ENCODE results near the gene SOX2.
"Not testable (repeated sequence)": the region's sequence is repeated elsewhere in the genome, so short reads cannot be mapped to it uniquely, and the experiment has no call there.

The SOX2 gene

DNA sequence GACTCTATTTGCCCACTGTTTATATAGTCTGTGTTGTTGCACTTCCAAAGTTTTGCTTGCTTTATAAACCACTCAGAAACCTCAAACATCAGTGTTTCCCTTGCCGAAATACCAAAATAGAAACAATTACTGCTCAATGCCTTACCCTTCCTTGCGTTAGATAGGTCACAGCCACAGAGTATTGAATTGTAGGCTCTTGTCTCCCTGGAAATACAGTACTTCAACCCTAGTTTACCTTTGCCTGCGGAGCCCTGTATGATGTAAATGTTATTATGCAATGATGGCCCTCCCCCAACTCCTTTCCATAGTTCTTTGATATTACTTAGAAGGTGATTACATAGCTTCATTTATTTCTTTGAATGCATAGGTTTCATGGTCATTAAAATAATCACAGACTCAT is 44.2 kb downstream of the SOX2 start:
- Mint-ChIP-seq H3K4me3 (no peak overlapping the region), H3K27ac (no peak overlapping the region), H3K36me3 (no peaks in the 10 kb centered on the region), H3K4me1 (no peaks in the 10 kb centered on the region), H3K9me3 (no peaks in the 10 kb centered on the region)
- DNase-seq (ENCODE audit: low spot score in 2 of 2) (no peak), ATAC-seq (no peak)

DNA sequence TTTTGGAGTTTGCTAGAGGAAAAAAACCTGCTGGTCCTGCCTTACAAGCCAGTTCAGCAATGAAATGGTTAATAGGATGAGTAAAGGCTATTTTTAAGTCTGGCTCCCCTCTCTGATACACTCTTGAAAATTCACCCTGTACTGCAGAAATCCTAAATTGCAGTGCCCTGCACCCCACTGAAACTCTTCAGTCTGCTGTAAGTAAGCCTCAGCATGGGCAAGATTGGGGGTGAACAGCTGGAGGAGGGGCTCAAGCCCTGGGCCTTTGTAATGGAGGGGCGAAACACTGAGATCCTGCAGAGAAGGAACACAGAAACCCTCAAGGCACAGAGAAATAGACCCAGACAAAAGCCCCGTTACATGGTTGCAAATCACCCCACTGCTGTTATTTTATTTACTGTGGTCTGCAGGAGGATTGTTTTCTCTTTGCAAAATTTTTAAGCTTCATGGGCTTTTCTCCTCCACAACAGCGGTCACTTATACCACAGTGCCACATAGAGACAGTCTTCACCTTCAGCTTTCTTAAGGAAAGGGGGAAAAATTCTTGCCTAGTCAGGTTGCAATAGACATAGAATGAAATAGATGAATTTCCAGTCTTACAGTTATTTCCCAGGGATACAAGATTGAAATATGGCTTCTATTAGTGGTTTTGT is 45.0 kb downstream of the SOX2 start:
- Mint-ChIP-seq H3K27ac (no peak overlapping the region), H3K4me1 (no peaks in the 10 kb centered on the region), H3K9me3 (no peaks in the 10 kb centered on the region), H3K36me3 (no peaks in the 10 kb centered on the region), H3K4me3 (no peak overlapping the region)
- DNase-seq (ENCODE audit: low spot score in 2 of 2) (no peak), ATAC-seq (no peak)

DNA sequence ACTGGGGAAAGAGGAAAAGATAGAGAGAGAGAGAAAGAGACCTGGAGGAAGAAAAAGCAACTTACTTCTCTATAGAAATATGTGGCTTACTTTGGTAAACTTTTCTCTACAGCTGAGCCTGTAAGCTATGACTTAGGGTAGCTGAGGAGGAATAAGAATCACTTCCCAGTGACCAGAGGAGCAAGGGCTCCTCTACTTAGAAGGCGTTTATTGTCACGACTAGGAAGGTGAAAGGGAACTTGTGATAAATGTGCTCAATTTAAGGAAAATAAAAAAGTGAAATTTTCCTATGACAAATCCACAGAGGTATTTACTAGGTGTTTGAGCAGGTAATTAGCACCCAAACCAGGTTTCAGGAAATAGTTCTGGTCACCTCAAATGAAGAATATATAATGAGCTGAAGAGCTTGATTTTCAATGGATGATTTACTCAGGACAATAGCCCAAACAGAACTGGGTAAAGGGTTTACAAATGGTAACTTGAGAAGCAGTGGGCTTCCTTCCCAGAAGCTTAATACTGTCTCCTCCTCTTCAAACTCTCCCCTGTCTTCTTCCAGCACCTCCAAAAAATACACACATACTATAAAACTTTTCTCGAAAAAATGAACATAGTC is 46.1 kb downstream of the SOX2 start:
- DNase-seq (ENCODE audit: low spot score in 2 of 2) (no peak), ATAC-seq (no peak)
- H3K9me3 Mint-ChIP-seq = no peaks in the 10 kb centered on the region
- no peak overlapping the region for H3K27ac Mint-ChIP-seq
- H3K4me3 Mint-ChIP-seq = no peak overlapping the region
- H3K36me3 Mint-ChIP-seq = no peaks in the 10 kb centered on the region
- H3K4me1 Mint-ChIP-seq = no peaks in the 10 kb centered on the region

DNA sequence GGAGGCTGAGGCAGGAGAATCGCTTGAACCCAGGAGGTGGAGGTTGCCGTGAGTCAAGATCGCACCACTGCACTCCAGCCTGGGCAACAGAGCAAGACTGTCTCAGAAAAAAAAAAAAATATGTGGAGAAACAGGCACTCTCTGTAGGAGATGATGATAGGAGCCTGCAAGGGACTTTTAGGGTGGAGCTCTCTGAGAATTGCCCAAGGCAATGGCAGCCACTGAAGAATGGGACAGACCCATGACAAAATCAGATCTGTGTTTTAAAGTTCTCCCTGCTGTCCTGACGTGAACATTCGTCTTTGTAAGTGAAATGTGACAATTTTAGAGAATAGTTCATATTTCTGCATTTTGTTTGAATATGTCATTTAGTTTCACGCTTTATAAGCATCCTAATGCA is 50.2 kb downstream of the SOX2 start:
- ATAC-seq (no peak), DNase-seq (ENCODE audit: low spot score in 2 of 2) (no peak)
- H3K9me3 Mint-ChIP-seq = no peaks in the 10 kb centered on the region
- H3K4me3 Mint-ChIP-seq = no peak overlapping the region
- H3K27ac Mint-ChIP-seq = no peak overlapping the region
- no peaks in the 10 kb centered on the region for H3K4me1 Mint-ChIP-seq
- no peaks in the 10 kb centered on the region for H3K36me3 Mint-ChIP-seq

DNA sequence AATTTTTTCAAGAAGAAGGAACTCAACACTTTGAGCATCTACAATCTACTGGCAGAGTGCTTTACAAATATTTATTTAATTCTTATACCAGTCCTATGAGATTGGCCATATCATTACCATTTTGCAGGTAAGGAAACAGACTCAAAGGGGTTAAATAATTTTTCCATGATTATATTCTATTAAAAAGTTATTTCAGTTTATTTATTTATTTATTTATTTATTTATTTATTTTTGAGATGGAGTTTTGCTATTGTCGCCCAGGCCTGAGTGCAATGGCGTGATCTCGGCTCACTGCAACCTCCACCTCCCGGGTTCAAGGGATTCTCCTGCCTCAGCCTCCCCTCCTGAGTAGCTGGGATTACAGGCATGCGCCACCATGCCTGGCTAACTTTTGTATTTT is 52.3 kb downstream of the SOX2 start:
- H3K4me1 Mint-ChIP-seq; H3K36me3 Mint-ChIP-seq; ATAC-seq; H3K9me3 Mint-ChIP-seq; H3K27ac Mint-ChIP-seq; H3K4me3 Mint-ChIP-seq; DNase-seq (ENCODE audit: low spot score in 2 of 2): not testable (repeated sequence)
